Aorta (tissue), 4 donors: ENCODE results near the gene SCG5. TPM values are rescaled to one million over a fixed set of nuclear protein-coding genes. Genes with fewer than 3 reads are reported as not detected.

Source experiments
- polyA plus RNA-seq, 2 donors: library from polyadenylated mRNA; stranded (reverse); fragments of 200-250 nt; gene quantifications; one replicate each; pipeline ENCODE4 v1.2.3, GENCODE V29; 2013
- total RNA-seq, 2 donors: library from RNA; stranded (reverse); fragmentation: NEBNext Ultra II Directional; extraction: Animal tissue kit (Norgen Biotek cat#: 25700); gene quantifications; one replicate each; pipeline ENCODE4 v1.2.1, GENCODE V29; 2021
- donor health status: healthy with polysubstance abuse.
- donor health status: Bipolar disorder and iron deficiency.
- donor health status: DM: no; HTN: no; CAD: no.
- donor health status: DM: yes; HTN: yes; CAD: no.

The SCG5 gene
- total and polyA plus RNA-seq, 4 donors, result 2.1 to 5.6 (median 3.2) TPM

Other genes with a start within 250 kb of the SCG5 start
- gene GOLGA8K, start 238.4 kb upstream of the SCG5 start, total RNA-seq, result 1 to 10 TPM; 3.1 to 10.0 TPM
- 1 to 10 TPM in 1 of 2 donors, under 1 TPM in 1; 0.63 to 1.5 TPM for gene GOLGA8K, start 238.4 kb upstream of the SCG5 start, polyA plus RNA-seq
- 10 to 100 TPM in 1 of 2 donors, 1 to 10 TPM in 1; 2.1 to 13.0 TPM for gene GOLGA8O, start 186.1 kb upstream of the SCG5 start, total RNA-seq
- 1 to 10 TPM; 1.4 to 4.0 TPM for gene GOLGA8O, start 186.1 kb upstream of the SCG5 start, polyA plus RNA-seq
- gene GOLGA8N, start 48.3 kb upstream of the SCG5 start, total RNA-seq, result 10 to 100 TPM; 18.1 to 38.9 TPM
- 10 to 100 TPM in 1 of 2 donors, 1 to 10 TPM in 1; 2.1 to 17.8 TPM for gene GOLGA8N, start 48.3 kb upstream of the SCG5 start, polyA plus RNA-seq
- gene ARHGAP11A, start 26.2 kb upstream of the SCG5 start, total RNA-seq, result 1 to 10 TPM; 2.8 to 4.3 TPM
- gene ARHGAP11A, start 26.2 kb upstream of the SCG5 start, polyA plus RNA-seq, result 1 to 10 TPM; 1.1 to 5.0 TPM
- gene GREM1, start 76.3 kb downstream of the SCG5 start, total RNA-seq, result 10 to 100 TPM; 30.1 to 35.5 TPM
- under 1 TPM; under 0.01 to 0.08 TPM for gene GREM1, start 76.3 kb downstream of the SCG5 start, polyA plus RNA-seq